Sigmoid colon (tissue), 4 donors: Measurements from ENCODE around the gene TYSND1.

Source experiments
- EP300 ChIP-seq, 4 donors: sonication (generic); formaldehyde crosslinking; IDR thresholded peaks; one replicate each; pipeline ENCODE4 v1.6.1; 2017; ENCODE audit warnings: antibody characterized with exemption in 4 of 4
- POLR2A ChIP-seq, 2 donors: fragments of 450-650 bp; IDR thresholded peaks; one replicate each; pipeline ENCODE4 v1.6.1; 2016; ENCODE audit warnings: antibody characterized with exemption in 2 of 2, mild to moderate bottlenecking in 2 of 2, moderate library complexity in 2 of 2
- POLR2AphosphoS5 ChIP-seq, 4 donors: sonication (generic); formaldehyde crosslinking; IDR thresholded peaks; one replicate each; pipeline ENCODE4 v1.6.1; 2017; ENCODE audit warnings: antibody characterized with exemption in 4 of 4
- TF ChIP-seq, protein P1 (sequence below), 4 experiments: fragments of 450-650 bp in 3 of 4; fragments of 200-600 bp in 1 of 4; IDR thresholded peaks; one replicate each; pipeline ENCODE4 v1.5.1; 2016 to 2019; ENCODE audit warnings: antibody characterized with exemption in 4 of 4, mild to moderate bottlenecking in 3 of 4, moderate library complexity in 2 of 4

DNA sequence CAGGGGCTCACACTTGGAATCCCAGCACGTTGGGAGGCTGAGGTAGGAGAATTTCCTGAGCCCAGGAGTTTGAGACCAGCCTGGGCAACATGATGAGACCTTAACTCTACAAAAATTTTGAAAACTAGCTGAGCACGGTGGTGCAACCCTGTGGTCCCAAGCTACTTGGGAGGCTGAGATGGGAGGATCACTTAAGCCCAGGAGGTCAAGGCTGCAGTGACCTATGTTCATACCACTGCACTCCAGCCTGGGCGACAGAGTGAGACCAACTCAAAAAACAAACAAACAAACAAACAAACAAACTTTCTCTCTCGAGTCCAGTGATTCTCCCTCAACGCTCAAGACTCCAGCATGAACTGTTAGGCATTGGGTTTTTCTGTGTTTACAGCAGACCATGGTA, 2.0 kb upstream of the TYSND1 start:
- TF ChIP-seq POLR2A (IDR thresholded peaks at IDR 0.05): no peak
- TF ChIP-seq POLR2AphosphoS5 (IDR thresholded peaks at IDR 0.05): no peak
- TF ChIP-seq, protein P1, sequence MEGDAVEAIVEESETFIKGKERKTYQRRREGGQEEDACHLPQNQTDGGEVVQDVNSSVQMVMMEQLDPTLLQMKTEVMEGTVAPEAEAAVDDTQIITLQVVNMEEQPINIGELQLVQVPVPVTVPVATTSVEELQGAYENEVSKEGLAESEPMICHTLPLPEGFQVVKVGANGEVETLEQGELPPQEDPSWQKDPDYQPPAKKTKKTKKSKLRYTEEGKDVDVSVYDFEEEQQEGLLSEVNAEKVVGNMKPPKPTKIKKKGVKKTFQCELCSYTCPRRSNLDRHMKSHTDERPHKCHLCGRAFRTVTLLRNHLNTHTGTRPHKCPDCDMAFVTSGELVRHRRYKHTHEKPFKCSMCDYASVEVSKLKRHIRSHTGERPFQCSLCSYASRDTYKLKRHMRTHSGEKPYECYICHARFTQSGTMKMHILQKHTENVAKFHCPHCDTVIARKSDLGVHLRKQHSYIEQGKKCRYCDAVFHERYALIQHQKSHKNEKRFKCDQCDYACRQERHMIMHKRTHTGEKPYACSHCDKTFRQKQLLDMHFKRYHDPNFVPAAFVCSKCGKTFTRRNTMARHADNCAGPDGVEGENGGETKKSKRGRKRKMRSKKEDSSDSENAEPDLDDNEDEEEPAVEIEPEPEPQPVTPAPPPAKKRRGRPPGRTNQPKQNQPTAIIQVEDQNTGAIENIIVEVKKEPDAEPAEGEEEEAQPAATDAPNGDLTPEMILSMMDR (IDR thresholded peaks at IDR 0.05): no peak
- no peak for TF ChIP-seq EP300 (IDR thresholded peaks at IDR 0.05)
